GM12878 (cell line): ENCODE data around the gene MAPRE2. TPM values are rescaled to one million over a fixed set of nuclear protein-coding genes. Genes with fewer than 3 reads are reported as not detected.

Source experiments
- ATAC-seq: fragments of 200-7000 bp; cut with Tn5 transposase; 3 replicates; pipeline ENCODE4 v1.9.1; 2020; ENCODE audit warnings: mild to moderate bottlenecking, moderate library complexity
- BruUV-seq: library from RNA; stranded (reverse); fragments of 400-500 nt; replicated peaks from 2 replicates; lab custom pipeline; 2021; lab: Mats Ljungman, UMichigan
- CTCF ChIA-PET: fragments of 300-600 bp; sonication (Branson Sonifier 250); formaldehyde crosslinking; extraction: SDS; loops from one replicate; lab custom pipeline; 2021; ENCODE audit warnings: inconsistent platforms; lab: Yijun Ruan, JAX
- POLR2A ChIA-PET: fragments of 350-600 bp; formaldehyde crosslinking; extraction: SDS; loops from one replicate; lab custom pipeline; 2021; ENCODE audit warnings: inconsistent platforms; lab: Charles Lee
- RAD21 ChIA-PET: fragments of 300-600 bp; sonication (Branson Sonifier 250); formaldehyde crosslinking; loops from one replicate; lab custom pipeline; 2023; ENCODE audit warnings: antibody characterized with exemption; ENCODE audit not compliant: unreplicated experiment; lab: Charles Lee
- SMC1A ChIA-PET: fragments of 300-600 bp; sonication (Branson Sonifier 250); formaldehyde crosslinking; loops from one replicate; lab custom pipeline; 2023; ENCODE audit not compliant: unreplicated experiment, uncharacterized antibody; lab: Charles Lee
- DNase-seq: peaks from one replicate; pipeline ENCODE4 v3.0.0-alpha.2; 2011; ENCODE audit warnings: low read depth, low spot score
- FAIRE-seq: peaks from 3 replicates; lab custom pipeline; 2011; peaks lifted over from hg19 to GRCh38; lab: Jason Lieb, UNC
- H2AFZ ChIP-seq: 2 replicates; pipeline ENCODE4 v1.6.0; 2011; ENCODE audit warnings: low read depth, low read length, control low read depth; ENCODE audit not compliant: control insufficient read depth
- H3K27ac ChIP-seq: 2 replicates; pipeline ENCODE4 v1.5.1; 2011; ENCODE audit warnings: control low read depth; ENCODE audit not compliant: control insufficient read depth, insufficient read depth
- H3K27me3 ChIP-seq, 2 experiments: replicated peaks in 1 of 2; 2 replicates each; pipeline versions ENCODE4 v1.6.0 to v1.6.1; 2011; ENCODE audit warnings: low read length in 1 of 2; ENCODE audit not compliant: control insufficient read depth in 2 of 2, insufficient read depth in 2 of 2
- H3K36me3 ChIP-seq, 2 experiments: 2 replicates each; pipeline ENCODE4 v1.5.1; 2011; ENCODE audit warnings: low read length in 1 of 2; ENCODE audit not compliant: control insufficient read depth in 2 of 2, insufficient read depth in 2 of 2
- H3K4me1 ChIP-seq: 2 replicates; pipeline ENCODE4 v1.6.1; 2011; ENCODE audit warnings: mild to moderate bottlenecking, low read length, moderate library complexity, mixed read lengths; ENCODE audit not compliant: control insufficient read depth, insufficient read depth
- H3K4me2 ChIP-seq: 2 replicates; pipeline ENCODE4 v1.6.0; 2011; ENCODE audit warnings: control low read depth; ENCODE audit not compliant: control insufficient read depth, insufficient read depth
- H3K4me3 ChIP-seq: fragments of 200-600 bp; sonication (generic); 2 replicates; pipeline ENCODE4 v1.5.1; 2016
- H3K79me2 ChIP-seq: 2 replicates; pipeline ENCODE4 v1.6.0; 2011; ENCODE audit warnings: low read length; ENCODE audit not compliant: control insufficient read depth, insufficient read depth
- H3K9ac ChIP-seq: 2 replicates; pipeline ENCODE4 v1.8.0; 2011; ENCODE audit warnings: low read length, control low read depth, mixed read lengths; ENCODE audit not compliant: control insufficient read depth, insufficient read depth
- H3K9me3 ChIP-seq: replicated peaks from 3 replicates; pipeline ENCODE4 v1.5.1; 2011; ENCODE audit warnings: mild to moderate bottlenecking, low read length; ENCODE audit not compliant: control insufficient read depth, insufficient read depth
- H4K20me1 ChIP-seq: 2 replicates; pipeline ENCODE4 v1.6.0; 2011; ENCODE audit not compliant: control insufficient read depth, insufficient read depth
- ETV6 ChIP-seq, 2 experiments: fragments of 450-650 bp in 1 of 2; IDR thresholded peaks in 1 of 2; conservative IDR thresholded peaks in 1 of 2; 2 replicates each; pipeline ENCODE4 v1.6.1; 2014; ENCODE audit warnings: antibody characterized with exemption in 1 of 2, borderline replicate concordance in 1 of 2, low read depth in 1 of 2, mild to moderate bottlenecking in 1 of 2, moderate library complexity in 1 of 2
- HDAC6 ChIP-seq: fragments of 200-600 bp; sonication (generic); IDR thresholded peaks from one replicate; pipeline ENCODE4 v1.8.0; 2017; ENCODE audit warnings: antibody characterized with exemption; ENCODE audit not compliant: unreplicated experiment
- MYC ChIP-seq: IDR thresholded peaks from 2 replicates; pipeline ENCODE4 v1.6.1; 2011; ENCODE audit warnings: mild to moderate bottlenecking, low read length, moderate library complexity, inconsistent platforms; ENCODE audit not compliant: insufficient read depth, insufficient replicate concordance, insufficient read length, severe bottlenecking
- NFYA ChIP-seq: IDR thresholded peaks from 2 replicates; pipeline ENCODE4 v1.6.1; 2011; ENCODE audit warnings: low read depth, mild to moderate bottlenecking, low read length, improper control_type of control experiment, borderline replicate concordance
- NFYB ChIP-seq: IDR thresholded peaks from 2 replicates; pipeline ENCODE4 v1.6.1; 2011; ENCODE audit warnings: low read depth, mild to moderate bottlenecking, low read length, improper control_type of control experiment, moderate library complexity; ENCODE audit not compliant: insufficient read depth
- WGBS: methylation state at CpG from one replicate; pipeline ENCODE4 v1.1.6; 2016; ENCODE audit warnings: low lambda C conversion rate; ENCODE audit not compliant: insufficient replicate concordance, insufficient coverage; ENCODE audit errors: missing lambda C conversion rate; 5-methylcytosine and 5-hydroxymethylcytosine counted together
- in situ Hi-C: fragments of 300-500 bp; cut with MboI; formaldehyde crosslinking; loops from 9 replicates; pipeline ENCODE4 v1.14.3; 2018; ENCODE audit warnings: mixed read lengths
- intact Hi-C: fragments of 100-400 bp; cut with micrococcal nuclease; formaldehyde crosslinking; loops from one replicate; pipeline ENCODE4 v1.14.2; 2022; ENCODE audit not compliant: unreplicated experiment
- polyA plus RNA-seq, 11 experiments: library from polyadenylated mRNA; depleted of rRNA in 4 of 11; unstranded in 6 of 11; stranded (reverse) in 5 of 11; fragments of >200 nt; fragmentation: Nextera tagmentation in 4 of 11; fragmentation: Illumina TruSeq in 1 of 11; extraction: Ambion mirVana in 4 of 11; extraction: Trizol in 1 of 11; gene quantifications; 1 replicate in 1 of 11; 2 replicates in 10 of 11; pipeline versions ENCODE4 v1.2.1 to v1.2.3, GENCODE V29; 2011 to 2016; ENCODE audit warnings: inconsistent platforms in 2 of 11, missing spikeins in 2 of 11, low read depth in 1 of 11
- total RNA-seq, 4 experiments: library from RNA; depleted of rRNA in 3 of 4; stranded (reverse); fragments of >200 nt in 3 of 4; fragmentation: Illumina TruSeq in 1 of 4; extraction: Trizol in 1 of 4; gene quantifications; 2 replicates each; pipeline versions ENCODE4 v1.2.1 to v1.2.3, GENCODE V29; 2013 to 2021
- TF ChIP-seq, protein P1 (sequence below): IDR thresholded peaks from 2 replicates; pipeline ENCODE4 v1.6.1; 2012; ENCODE audit warnings: low read length, inconsistent platforms
- TF ChIP-seq, protein P2 (sequence below): fragments of 450-650 bp; IDR thresholded peaks from 2 replicates; pipeline ENCODE4 v1.6.1; 2016; ENCODE audit warnings: mild to moderate bottlenecking

Gene MAPRE2
- total and polyA plus RNA-seq, 10 of the 15 experiments (the other 5 are each of a cell fraction or from before 2014, with no cell fraction given), result 11.0 to 50.6 (median 24.0) TPM

DNA sequence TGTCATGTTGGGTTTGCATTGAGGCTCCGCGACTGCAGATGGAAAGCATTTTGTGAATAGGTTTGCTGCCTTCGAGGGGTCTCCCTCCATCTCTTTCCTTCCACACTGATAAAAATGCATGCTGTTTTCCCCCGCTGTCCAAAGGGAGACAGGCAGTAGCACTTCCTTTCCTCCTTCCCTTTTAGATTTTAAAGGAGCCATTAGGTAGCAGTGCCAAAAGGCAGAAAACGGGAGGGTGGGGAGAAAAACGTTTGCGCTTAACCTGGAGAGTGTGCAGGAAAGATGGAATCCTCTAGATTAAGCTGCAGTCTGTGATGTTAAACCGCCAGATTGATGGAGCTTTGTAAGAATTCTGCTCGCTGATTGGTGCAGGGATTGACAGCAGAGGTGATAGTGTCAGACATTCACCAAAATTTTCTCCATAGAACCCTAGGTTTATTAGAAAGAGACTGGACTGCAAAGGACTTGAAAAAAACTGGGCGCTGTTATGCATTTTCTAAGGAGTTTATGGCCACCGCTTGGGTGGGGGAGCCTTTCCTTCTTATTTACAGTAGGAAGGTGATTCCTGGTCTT is 688 bp downstream of the MAPRE2 start:
- peak overlapping the region; percentile 18 for H3K4me2 ChIP-seq
- ChIA-PET CTCF (interaction anchor here (0.6 to 2.8 kb wide), 10 partner anchors 10 to 198 kb away, joined by 3 to 14 read pairs (median 4); partner anchors contain the start of gene ZNF397), RAD21 (interaction anchor here (0.8 to 5.4 kb wide), 9 partner anchors 7 to 175 kb away, joined by 3 to 82 read pairs (median 4); no protein-coding TSS in a partner anchor), POLR2A (interaction anchor here (0.7 to 4.1 kb wide), 6 partner anchors 9 to 303 kb away, joined by 3 to 49 read pairs (median 3); partner anchors contain the start of gene ZSCAN30), SMC1A (interaction anchor here (0.6 to 5.5 kb wide), 10 partner anchors 9 to 668 kb away, joined by 3 to 53 read pairs (median 4); no protein-coding TSS in a partner anchor)
- DNase-seq (no peak), FAIRE-seq (no peak), ATAC-seq (peak; percentile 30)
- H4K20me1 ChIP-seq, result no peaks in the 10 kb centered on the region
- H3K4me3 ChIP-seq, result peak overlapping the region; percentile 78
- no peaks in the 10 kb centered on the region for H3K36me3 ChIP-seq
- intact Hi-C loops (loop anchor here (5.0 to 10.0 kb wide), 3 partner anchors 250 to 573 kb away; partner anchors contain the start of genes ZNF24 and ZSCAN30), in situ Hi-C loops (no loop called here)
- H3K27me3 ChIP-seq, result no peaks in the 10 kb centered on the region
- H3K27ac ChIP-seq, result no peak overlapping the region
- WGBS, result under 1% methylated on average over 11 of the region's 11 CpGs
- H3K9ac ChIP-seq, result peak overlapping the region; percentile 67
- BruUV-seq, result TSS peak; percentile 66
- H2AFZ ChIP-seq, result peak overlapping the region; percentile 91
- peaks cover 48% of the 10 kb centered on the region for H3K79me2 ChIP-seq
- H3K9me3 ChIP-seq, result no peaks in the 10 kb centered on the region
- TF ChIP-seq, protein P1, sequence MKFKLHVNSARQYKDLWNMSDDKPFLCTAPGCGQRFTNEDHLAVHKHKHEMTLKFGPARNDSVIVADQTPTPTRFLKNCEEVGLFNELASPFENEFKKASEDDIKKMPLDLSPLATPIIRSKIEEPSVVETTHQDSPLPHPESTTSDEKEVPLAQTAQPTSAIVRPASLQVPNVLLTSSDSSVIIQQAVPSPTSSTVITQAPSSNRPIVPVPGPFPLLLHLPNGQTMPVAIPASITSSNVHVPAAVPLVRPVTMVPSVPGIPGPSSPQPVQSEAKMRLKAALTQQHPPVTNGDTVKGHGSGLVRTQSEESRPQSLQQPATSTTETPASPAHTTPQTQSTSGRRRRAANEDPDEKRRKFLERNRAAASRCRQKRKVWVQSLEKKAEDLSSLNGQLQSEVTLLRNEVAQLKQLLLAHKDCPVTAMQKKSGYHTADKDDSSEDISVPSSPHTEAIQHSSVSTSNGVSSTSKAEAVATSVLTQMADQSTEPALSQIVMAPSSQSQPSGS, result no peak
- TF ChIP-seq, protein P2, sequence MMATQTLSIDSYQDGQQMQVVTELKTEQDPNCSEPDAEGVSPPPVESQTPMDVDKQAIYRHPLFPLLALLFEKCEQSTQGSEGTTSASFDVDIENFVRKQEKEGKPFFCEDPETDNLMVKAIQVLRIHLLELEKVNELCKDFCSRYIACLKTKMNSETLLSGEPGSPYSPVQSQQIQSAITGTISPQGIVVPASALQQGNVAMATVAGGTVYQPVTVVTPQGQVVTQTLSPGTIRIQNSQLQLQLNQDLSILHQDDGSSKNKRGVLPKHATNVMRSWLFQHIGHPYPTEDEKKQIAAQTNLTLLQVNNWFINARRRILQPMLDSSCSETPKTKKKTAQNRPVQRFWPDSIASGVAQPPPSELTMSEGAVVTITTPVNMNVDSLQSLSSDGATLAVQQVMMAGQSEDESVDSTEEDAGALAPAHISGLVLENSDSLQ, result peak; percentile 53; the same call in 1 of the 2 replicates
- TF ChIP-seq NFYB, result 0 out of 2 replicates have a peak, but pooled peaks have one; percentile 15
- no peak for TF ChIP-seq HDAC6
- no peak for TF ChIP-seq MYC
- no peak for TF ChIP-seq NFYA
- TF ChIP-seq ETV6 (conservative IDR thresholded peaks at IDR 0.05 in 1 of 2, IDR thresholded peaks at IDR 0.05 in 1 of 2; ENCODE audit: borderline replicate concordance in 1 of 2, low read depth in 1 of 2), result no peak
- H3K4me1 ChIP-seq, result peaks cover 16% of the 10 kb centered on the region
